Neuronal stem cell (in vitro differentiated cells): ENCODE results near the gene C19orf25.

ENCODE experiments used
- DNase-seq: peaks from one replicate; pipeline ENCODE4 v3.0.0-alpha.2; 2013; ENCODE audit warnings: low spot score
- H2AFZ ChIP-seq: one replicate; pipeline ENCODE4 v1.6.1; 2013; ENCODE audit warnings: mild to moderate bottlenecking, low read length, inconsistent platforms
- H2AK5ac ChIP-seq: 2 replicates; pipeline ENCODE4 v1.6.1; 2013; ENCODE audit warnings: low read depth, mild to moderate bottlenecking, inconsistent platforms, low read length, moderate library complexity, mixed read lengths
- H2BK120ac ChIP-seq: 2 replicates; pipeline ENCODE4 v1.6.1; 2013; ENCODE audit warnings: low read depth, mild to moderate bottlenecking, inconsistent platforms, low read length, moderate library complexity, mixed read lengths
- H2BK12ac ChIP-seq: one replicate; pipeline ENCODE4 v1.6.1; 2013; ENCODE audit warnings: low read length, inconsistent platforms
- H2BK15ac ChIP-seq: 2 replicates; pipeline ENCODE4 v1.6.1; 2013; ENCODE audit warnings: mild to moderate bottlenecking, low read length, inconsistent platforms, mixed read lengths
- H2BK5ac ChIP-seq: one replicate; pipeline ENCODE4 v1.6.1; 2013; ENCODE audit warnings: inconsistent platforms, mild to moderate bottlenecking, low read length, moderate library complexity
- H3K14ac ChIP-seq: one replicate; pipeline ENCODE4 v1.6.1; 2013; ENCODE audit warnings: low read length, inconsistent platforms
- H3K18ac ChIP-seq: 2 replicates; pipeline ENCODE4 v1.6.1; 2013; ENCODE audit warnings: low read length, inconsistent platforms
- H3K23ac ChIP-seq: 2 replicates; pipeline ENCODE4 v1.6.1; 2013; ENCODE audit warnings: low read depth, mild to moderate bottlenecking, mixed read lengths, low read length, inconsistent platforms; ENCODE audit not compliant: poor library complexity
- H3K27ac ChIP-seq: replicated peaks from 3 replicates; pipeline ENCODE4 v1.5.1; 2013; ENCODE audit warnings: low read length, inconsistent platforms
- H3K27me3 ChIP-seq, 3 experiments: 2 replicates each; pipeline ENCODE4 v1.6.1; 2013; ENCODE audit warnings: low read length in 3 of 3, mild to moderate bottlenecking in 2 of 3, inconsistent platforms in 1 of 3, low read depth in 1 of 3, mixed read lengths in 1 of 3, moderate library complexity in 1 of 3; ENCODE audit not compliant: control insufficient read depth in 3 of 3, insufficient read depth in 3 of 3
- H3K36me3 ChIP-seq, 2 donors: replicated peaks in 1 of 2; 2 replicates each; pipeline ENCODE4 v1.6.1; 2013; ENCODE audit warnings: low read length in 2 of 2; ENCODE audit not compliant: control insufficient read depth in 2 of 2, insufficient read depth in 2 of 2
- H3K4ac ChIP-seq: 2 replicates; pipeline ENCODE4 v1.6.1; 2013; ENCODE audit warnings: inconsistent platforms, mild to moderate bottlenecking, low read length, moderate library complexity
- H3K4me1 ChIP-seq, 2 donors: 1 replicate in 1 of 2; 2 replicates in 1 of 2; pipeline ENCODE4 v1.6.1; 2013; ENCODE audit warnings: low read length in 2 of 2, low read depth in 1 of 2; ENCODE audit not compliant: control insufficient read depth in 2 of 2, insufficient read depth in 1 of 2
- H3K4me2 ChIP-seq: one replicate; pipeline ENCODE4 v1.6.1; 2013; ENCODE audit warnings: mild to moderate bottlenecking, low read length, inconsistent platforms; ENCODE audit not compliant: insufficient read depth, poor library complexity, severe bottlenecking
- H3K4me3 ChIP-seq, 2 donors: 2 replicates each; pipeline ENCODE4 v1.5.1; 2013; ENCODE audit warnings: low read length in 2 of 2, mild to moderate bottlenecking in 2 of 2, inconsistent platforms in 1 of 2, moderate library complexity in 1 of 2
- H3K79me1 ChIP-seq: one replicate; pipeline ENCODE4 v1.6.1; 2013; ENCODE audit warnings: low read depth, mild to moderate bottlenecking, inconsistent platforms, low read length, moderate library complexity
- H3K9ac ChIP-seq: one replicate; pipeline ENCODE4 v1.6.1; 2013; ENCODE audit warnings: mild to moderate bottlenecking, low read depth, low read length, inconsistent platforms; ENCODE audit not compliant: poor library complexity
- H3K9me3 ChIP-seq, 2 donors: replicated peaks in 1 of 2; 2 replicates each; pipeline versions ENCODE3 to v1.6.1; 2013; ENCODE audit warnings: low read length in 2 of 2, mild to moderate bottlenecking in 2 of 2, inconsistent platforms in 1 of 2, low read depth in 1 of 2, mixed read lengths in 1 of 2, moderate library complexity in 1 of 2; ENCODE audit not compliant: control insufficient read depth in 2 of 2, insufficient read depth in 1 of 2
- H4K8ac ChIP-seq: one replicate; pipeline ENCODE4 v1.6.1; 2013; ENCODE audit warnings: low read depth, mild to moderate bottlenecking, inconsistent platforms, low read length, moderate library complexity
- H4K91ac ChIP-seq: one replicate; pipeline ENCODE4 v1.6.1; 2013; ENCODE audit warnings: low read length, low read depth, mild to moderate bottlenecking, inconsistent platforms; ENCODE audit not compliant: poor library complexity
- WGBS, 2 donors: extraction: QIAGEN DNeasy Blood & Tissue Kit; methylation state at CpG; one replicate each; pipeline ENCODE4 v1.1.7; 2013; ENCODE audit warnings: missing lambda C conversion rate in 2 of 2, mixed read lengths in 1 of 2; ENCODE audit not compliant: insufficient read length in 2 of 2, insufficient replicate concordance in 1 of 2; ENCODE audit errors: extremely low coverage in 2 of 2; 5-methylcytosine and 5-hydroxymethylcytosine counted together

The C19orf25 gene

GRCh38 chr19:1483131-1483978 lies 4.3 kb upstream of the C19orf25 start:
- Histone ChIP-seq H3K4ac (no peak overlapping the region), H3K27me3 (no peaks in the 10 kb centered on the region), H2AFZ (no peak overlapping the region), H3K27ac (no peak overlapping the region), H4K8ac (no peak overlapping the region), H3K4me1 (peaks cover 0 to 3% of the 10 kb centered on the region in 2 donors), H2AK5ac (peak overlapping the region; percentile 81), H3K9me3 (no peaks in the 10 kb centered on the region), H3K79me1 (peaks cover 12% of the 10 kb centered on the region), H2BK120ac (no peak overlapping the region), H3K23ac (peak overlapping the region; percentile 65), H2BK12ac (peak overlapping the region; percentile 41), H3K4me3 (peak overlapping the region in 1 of 2 donors; percentile 54), H3K36me3 (no peaks in the 10 kb centered on the region), H3K4me2 (no peak overlapping the region), H3K9ac (no peak overlapping the region), H3K18ac (peak overlapping the region; percentile 64), H3K14ac (no peak overlapping the region), H2BK15ac (no peak overlapping the region), H4K91ac (no peak overlapping the region), H2BK5ac (no peak overlapping the region)
- no peak for DNase-seq
- WGBS, 2 donors = no CpG with 5 or more reads among the region's 77 CpGs

- H2BK12ac ChIP-seq = peak overlapping the region; percentile 41
- no peak overlapping the region for H3K9ac ChIP-seq
- H3K4me1 ChIP-seq = peaks cover 0 to 3% of the 10 kb centered on the region in 2 donors
- H2BK15ac ChIP-seq = peak overlapping the region; percentile 38
- H3K27ac ChIP-seq = no peak overlapping the region
- H3K23ac ChIP-seq = peak overlapping the region; percentile 89
- no CpG with 5 or more reads among the region's 37 CpGs for WGBS, 2 donors
- peaks cover 0 to under 1% of the 10 kb centered on the region in 2 donors for H3K36me3 ChIP-seq
- H3K4me3 ChIP-seq = peak overlapping the region in 1 of 2 donors; percentile 23
- peaks cover 15% of the 10 kb centered on the region for H3K79me1 ChIP-seq
- no peaks in the 10 kb centered on the region for H3K9me3 ChIP-seq
- no peak for DNase-seq
- no peak overlapping the region for H3K18ac ChIP-seq
- peak overlapping the region; percentile 89 for H4K91ac ChIP-seq
- peak overlapping the region; percentile 43 for H4K8ac ChIP-seq
- no peak overlapping the region for H2BK5ac ChIP-seq
- H3K4me2 ChIP-seq = no peak overlapping the region
- H3K14ac ChIP-seq = peak overlapping the region; percentile 21
- H3K27me3 ChIP-seq = no peaks in the 10 kb centered on the region
- peak overlapping the region; percentile 81 for H2AK5ac ChIP-seq
- no peak overlapping the region for H2AFZ ChIP-seq
- H3K4ac ChIP-seq = no peak overlapping the region
- peak overlapping the region; percentile 72 for H2BK120ac ChIP-seq
Measured at GRCh38 chr19:1482361-1483130, 3.5 kb upstream of the C19orf25 start.

- peaks cover 15% of the 10 kb centered on the region for H3K79me1 ChIP-seq
- no peaks in the 10 kb centered on the region for H3K27me3 ChIP-seq
- H2BK12ac ChIP-seq = no peak overlapping the region
- H2AFZ ChIP-seq = no peak overlapping the region
- H3K18ac ChIP-seq = no peak overlapping the region
- no peak overlapping the region for H2BK5ac ChIP-seq
- peak overlapping the region; percentile 38 for H2BK15ac ChIP-seq
- H3K14ac ChIP-seq = peak overlapping the region; percentile 21
- H2BK120ac ChIP-seq = no peak overlapping the region
- no peak overlapping the region for H3K27ac ChIP-seq
- no CpG with 5 or more reads among the region's 36 CpGs for WGBS, 2 donors
- H3K4me3 ChIP-seq = peak overlapping the region in 1 of 2 donors; percentile 23
- H3K4me2 ChIP-seq = no peak overlapping the region
- peaks cover 0 to 3% of the 10 kb centered on the region in 2 donors for H3K4me1 ChIP-seq
- H3K9ac ChIP-seq = peak overlapping the region; percentile 44
- peak overlapping the region; percentile 89 for H3K23ac ChIP-seq
- no peak overlapping the region for H3K4ac ChIP-seq
- no peak for DNase-seq
- no peaks in the 10 kb centered on the region for H3K9me3 ChIP-seq
- peak overlapping the region; percentile 81 for H2AK5ac ChIP-seq
- H3K36me3 ChIP-seq = peaks cover 0 to 6% of the 10 kb centered on the region in 2 donors
- peak overlapping the region; percentile 89 for H4K91ac ChIP-seq
- H4K8ac ChIP-seq = no peak overlapping the region
Measured at GRCh38 chr19:1481893-1482360, 2.9 kb upstream of the C19orf25 start.
